ENCODE measurements around the gene MGP.

- no peak for TF ChIP-seq POLR2A (IDR thresholded peaks at IDR 0.05)
- TF ChIP-seq CTCF (IDR thresholded peaks at IDR 0.05), result no peak
- TF ChIP-seq POLR2AphosphoS5 (IDR thresholded peaks at IDR 0.05), result peak in 2 of 3 donors; percentile 6 to 19
Observed at GRCh38 chr12:14892726-14893505, 7.3 kb upstream of the MGP start.
